Duodenal mucosa (tissue), 2 donors: ENCODE results near the gene PHACTR1.
A peak's percentile ranks its signal among the peaks of the same experiment; 100 is the strongest.

Experiments
- H3K27ac ChIP-seq: one replicate; pipeline ENCODE4 v1.7.0; 2013; ENCODE audit warnings: low read depth, low read length
- H3K27me3 ChIP-seq, 2 donors: one replicate each; pipeline ENCODE4 v1.7.0; 2013; ENCODE audit warnings: low read length in 2 of 2, control low read depth in 1 of 2; ENCODE audit not compliant: insufficient read depth in 2 of 2, control insufficient read depth in 1 of 2
- H3K36me3 ChIP-seq, 2 donors: one replicate each; pipeline ENCODE4 v1.7.0; 2013; ENCODE audit warnings: low read length in 2 of 2, control low read depth in 1 of 2; ENCODE audit not compliant: insufficient read depth in 2 of 2, control insufficient read depth in 1 of 2
- H3K4me1 ChIP-seq, 2 donors: one replicate each; pipeline ENCODE4 v1.7.0; 2013; ENCODE audit warnings: low read length in 2 of 2, control low read depth in 1 of 2; ENCODE audit not compliant: insufficient read depth in 2 of 2, control insufficient read depth in 1 of 2
- H3K4me3 ChIP-seq, 2 donors: one replicate each; pipeline ENCODE4 v1.7.0; 2013; ENCODE audit warnings: low read length in 2 of 2, low read depth in 1 of 2
- H3K9ac ChIP-seq, 2 donors: one replicate each; pipeline ENCODE4 v1.7.0; 2013; ENCODE audit warnings: low read length in 2 of 2, low read depth in 1 of 2
- H3K9me3 ChIP-seq, 2 donors: one replicate each; pipeline ENCODE4 v1.7.0; 2013; ENCODE audit warnings: low read length in 2 of 2, control low read depth in 1 of 2; ENCODE audit not compliant: control insufficient read depth in 1 of 2

PHACTR1 gene

GRCh38 chr6:13302751-13303667 is 586.4 kb downstream of the PHACTR1 start:
- Histone ChIP-seq H3K27ac (peak overlapping the region; percentile 48), H3K27me3 (no peaks in the 10 kb centered on the region), H3K4me1 (peaks cover 21 to 24% of the 10 kb centered on the region in 2 donors), H3K4me3 (peak overlapping the region; percentile 37 to 45), H3K9me3 (peaks cover 0 to 1% of the 10 kb centered on the region in 2 donors), H3K36me3 (peaks cover 20 to 58% of the 10 kb centered on the region in 2 donors), H3K9ac (peak overlapping the region in 1 of 2 donors; percentile 13)

- H3K27ac ChIP-seq = peak overlapping the region; percentile 48
- peaks cover 21 to 24% of the 10 kb centered on the region in 2 donors for H3K4me1 ChIP-seq
- H3K9me3 ChIP-seq = no peaks in the 10 kb centered on the region
- peak overlapping the region in 1 of 2 donors; percentile 45 for H3K4me3 ChIP-seq
- H3K36me3 ChIP-seq = peaks cover 15 to 61% of the 10 kb centered on the region in 2 donors
- no peaks in the 10 kb centered on the region for H3K27me3 ChIP-seq
- H3K9ac ChIP-seq = peak overlapping the region in 1 of 2 donors; percentile 13
Measured at GRCh38 chr6:13303668-13304017, 587.1 kb downstream of the PHACTR1 start.

- H3K27me3 ChIP-seq = no peaks in the 10 kb centered on the region
- no peaks in the 10 kb centered on the region for H3K9me3 ChIP-seq
- H3K9ac ChIP-seq = no peak overlapping the region
- H3K36me3 ChIP-seq = peaks cover 14 to 61% of the 10 kb centered on the region in 2 donors
- H3K27ac ChIP-seq = no peak overlapping the region
- H3K4me1 ChIP-seq = peaks cover 21 to 24% of the 10 kb centered on the region in 2 donors
- no peak overlapping the region for H3K4me3 ChIP-seq
Measured at GRCh38 chr6:13304101-13304500, 587.5 kb downstream of the PHACTR1 start.

GRCh38 chr6:13304580-13305260 is 588.2 kb downstream of the PHACTR1 start:
- no peak overlapping the region for H3K27ac ChIP-seq
- no peak overlapping the region for H3K9ac ChIP-seq
- H3K4me1 ChIP-seq = peaks cover 21 to 24% of the 10 kb centered on the region in 2 donors
- peaks cover 14 to 56% of the 10 kb centered on the region in 2 donors for H3K36me3 ChIP-seq
- no peak overlapping the region for H3K4me3 ChIP-seq
- H3K9me3 ChIP-seq = no peaks in the 10 kb centered on the region
- H3K27me3 ChIP-seq = no peaks in the 10 kb centered on the region

GRCh38 chr6:13305288-13305687 is 588.7 kb downstream of the PHACTR1 start:
- Histone ChIP-seq H3K4me3 (no peak overlapping the region), H3K36me3 (peaks cover 14 to 51% of the 10 kb centered on the region in 2 donors), H3K27ac (no peak overlapping the region)

GRCh38 chr6:13305791-13306190 is 589.2 kb downstream of the PHACTR1 start:
- H3K9ac ChIP-seq = no peak overlapping the region
- H3K27ac ChIP-seq = no peak overlapping the region
- H3K9me3 ChIP-seq = no peaks in the 10 kb centered on the region
- peaks cover 21 to 28% of the 10 kb centered on the region in 2 donors for H3K4me1 ChIP-seq
- H3K36me3 ChIP-seq = peaks cover 14 to 48% of the 10 kb centered on the region in 2 donors
- H3K4me3 ChIP-seq = no peak overlapping the region
- no peaks in the 10 kb centered on the region for H3K27me3 ChIP-seq

More at GRCh38 chr6:13305288-13305687, 588.7 kb downstream of the PHACTR1 start:
- Histone ChIP-seq H3K4me1 (peaks cover 21 to 28% of the 10 kb centered on the region in 2 donors), H3K9me3 (no peaks in the 10 kb centered on the region), H3K9ac (no peak overlapping the region), H3K27me3 (no peaks in the 10 kb centered on the region)

- Histone ChIP-seq H3K36me3 (peaks cover 14 to 36% of the 10 kb centered on the region in 2 donors), H3K27ac (no peak overlapping the region), H3K27me3 (no peaks in the 10 kb centered on the region), H3K9me3 (no peaks in the 10 kb centered on the region), H3K4me3 (no peak overlapping the region), H3K9ac (no peak overlapping the region), H3K4me1 (peaks cover 17 to 31% of the 10 kb centered on the region in 2 donors)
Measured at GRCh38 chr6:13307508-13307995, 591.0 kb downstream of the PHACTR1 start.

GRCh38 chr6:13308332-13308731 is 591.8 kb downstream of the PHACTR1 start:
- Histone ChIP-seq H3K27ac (no peak overlapping the region), H3K27me3 (no peaks in the 10 kb centered on the region), H3K4me1 (peaks cover 9 to 23% of the 10 kb centered on the region in 2 donors), H3K9ac (no peak overlapping the region), H3K4me3 (no peak overlapping the region), H3K9me3 (no peaks in the 10 kb centered on the region), H3K36me3 (peaks cover 14 to 40% of the 10 kb centered on the region in 2 donors)

GRCh38 chr6:13311155-13311554 is 594.6 kb downstream of the PHACTR1 start:
- no peak overlapping the region for H3K4me3 ChIP-seq
- H3K9ac ChIP-seq = no peak overlapping the region
- no peaks in the 10 kb centered on the region for H3K27me3 ChIP-seq
- peaks cover 0 to 11% of the 10 kb centered on the region in 2 donors for H3K4me1 ChIP-seq
- H3K9me3 ChIP-seq = no peaks in the 10 kb centered on the region
- peaks cover 14 to 51% of the 10 kb centered on the region in 2 donors for H3K36me3 ChIP-seq
- H3K27ac ChIP-seq = no peak overlapping the region

GRCh38 chr6:13314806-13315205 is 598.2 kb downstream of the PHACTR1 start:
- peaks cover 0 to 10% of the 10 kb centered on the region in 2 donors for H3K4me1 ChIP-seq
- no peak overlapping the region for H3K4me3 ChIP-seq
- H3K27me3 ChIP-seq = no peaks in the 10 kb centered on the region
- no peaks in the 10 kb centered on the region for H3K9me3 ChIP-seq
- H3K9ac ChIP-seq = no peak overlapping the region
- peaks cover 19 to 61% of the 10 kb centered on the region in 2 donors for H3K36me3 ChIP-seq
- no peak overlapping the region for H3K27ac ChIP-seq
